Skeletal muscle cell (primary cell): ENCODE data around the gene MRGPRD.
"Not testable (repeated sequence)": the region's sequence is repeated elsewhere in the genome, so short reads cannot be mapped to it uniquely, and the experiment has no call there.

ENCODE experiments used
- DNase-seq: peaks from one replicate; pipeline ENCODE4 v3.0.0-alpha.2; 2010; ENCODE audit warnings: low read depth
- H3K4me3 ChIP-seq: 2 replicates; pipeline ENCODE4 v1.5.1; 2011; ENCODE audit warnings: low read depth, mild to moderate bottlenecking, control low read depth, low read length, moderate library complexity

Gene MRGPRD

DNA sequence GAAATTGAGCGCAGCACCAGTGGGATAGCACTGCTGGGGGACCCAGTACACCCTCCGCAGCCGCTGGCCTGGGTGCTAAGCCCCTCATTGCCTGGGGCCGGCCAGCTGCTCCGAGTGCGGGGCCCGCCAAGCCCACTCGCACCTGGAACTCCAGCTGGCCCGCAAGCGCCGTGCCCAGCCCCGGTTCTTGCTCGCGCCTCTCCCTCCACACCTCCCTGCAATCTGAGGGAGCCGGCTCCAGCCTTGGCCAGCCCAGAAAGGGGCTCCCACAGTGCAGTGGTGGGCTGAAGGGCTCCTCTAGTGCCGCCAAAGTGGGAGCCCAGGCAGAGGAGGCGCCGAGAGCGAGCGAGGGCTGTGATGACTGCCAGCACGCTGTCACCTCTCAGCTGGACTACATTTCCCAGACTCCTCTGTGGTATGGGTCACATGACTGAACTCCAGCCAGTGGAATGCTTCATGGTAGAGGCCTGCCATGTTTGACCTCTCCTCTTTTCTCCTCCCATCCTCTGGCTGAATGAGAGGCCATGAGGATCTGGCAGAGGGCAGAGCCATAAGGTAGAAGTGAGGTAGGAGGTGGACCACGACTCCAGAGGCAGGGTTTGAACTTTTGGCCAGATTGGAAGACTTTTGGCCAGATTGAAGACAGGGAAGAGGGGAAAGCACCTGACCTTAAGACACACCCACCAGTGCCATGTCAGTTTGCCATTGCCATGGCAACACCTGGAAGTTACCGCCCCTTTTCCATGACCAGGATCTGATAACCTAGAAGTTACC lies 6.2 kb downstream of the MRGPRD start:
- DNase-seq = no peak
- H3K4me3 ChIP-seq = no peak overlapping the region

DNA sequence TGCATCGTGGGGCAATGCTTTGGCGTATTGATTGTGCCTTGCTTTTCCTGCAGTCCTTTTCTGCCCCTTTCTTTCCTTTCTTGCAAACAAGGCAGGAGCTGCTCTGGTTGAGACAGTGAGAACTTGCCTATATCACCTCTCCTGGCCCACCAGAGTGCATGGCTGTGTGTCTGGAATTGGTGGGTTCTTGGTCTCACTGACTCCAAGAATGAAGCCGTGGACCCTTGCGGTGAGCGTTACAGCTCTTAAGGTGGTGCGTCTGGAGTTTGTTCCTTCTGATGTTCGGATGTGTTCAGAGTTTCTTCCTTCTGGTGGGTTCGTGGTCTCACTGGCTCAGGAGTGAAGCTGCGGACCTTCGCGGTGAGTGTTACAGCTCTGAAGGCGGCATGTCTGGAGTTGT lies 7.1 kb downstream of the MRGPRD start:
- not testable (repeated sequence) for DNase-seq, H3K4me3 ChIP-seq

DNA sequence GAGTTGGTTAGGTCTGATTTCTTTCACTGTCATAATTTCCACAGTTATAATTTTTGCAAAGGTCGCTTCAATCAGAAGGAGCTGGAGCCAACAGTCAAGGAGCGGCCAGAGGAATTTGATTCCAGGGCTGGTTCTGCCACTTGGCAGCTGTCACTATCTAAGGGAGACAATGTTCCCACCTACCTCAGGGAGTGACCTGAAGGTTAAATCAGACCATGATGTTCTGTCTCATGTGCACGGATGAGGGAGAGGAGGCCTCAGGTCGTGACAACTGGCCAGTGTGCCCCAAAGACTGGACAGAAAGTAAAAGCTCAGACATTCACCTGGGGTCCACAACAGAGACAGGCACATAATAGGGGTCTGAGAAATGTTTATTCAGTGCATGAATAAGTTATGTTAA lies 7.6 kb downstream of the MRGPRD start:
- no peak overlapping the region for H3K4me3 ChIP-seq
- DNase-seq = no peak

DNA sequence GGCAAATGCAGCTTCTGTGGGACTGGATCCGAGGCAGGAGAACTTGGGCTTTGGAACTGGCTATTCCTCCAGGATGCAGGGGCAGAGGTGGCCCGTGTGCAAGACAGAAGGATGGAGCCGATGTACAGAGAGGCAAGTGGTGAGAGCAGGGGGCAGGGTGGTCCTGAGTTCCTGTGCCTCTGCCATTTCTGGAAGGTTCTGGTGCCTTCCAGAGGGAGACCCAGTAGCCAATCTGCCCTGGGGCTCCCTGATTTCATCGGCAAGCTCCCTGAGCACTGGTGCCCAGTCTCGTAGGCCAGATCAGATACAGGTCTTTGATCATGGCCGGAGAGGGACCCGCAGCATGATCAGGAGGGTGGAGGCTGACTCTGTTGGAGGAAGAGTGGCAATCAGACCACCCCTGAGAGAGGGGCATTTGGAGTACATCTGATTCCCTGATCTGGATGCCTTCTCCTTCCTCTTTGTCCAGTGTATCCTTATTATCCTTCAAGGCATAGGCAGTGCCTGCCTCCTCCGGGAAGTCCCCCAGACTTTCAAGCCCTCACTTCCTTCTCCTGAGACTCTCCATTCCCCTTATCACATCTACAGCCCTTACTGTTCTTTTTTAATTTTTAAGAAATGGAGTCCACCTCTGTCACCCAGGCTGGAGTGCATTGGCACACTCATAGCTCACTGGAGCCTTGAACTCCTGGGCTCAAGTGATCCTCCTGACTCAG lies 9.7 kb downstream of the MRGPRD start:
- DNase-seq = no peak
- H3K4me3 ChIP-seq = no peak overlapping the region

DNA sequence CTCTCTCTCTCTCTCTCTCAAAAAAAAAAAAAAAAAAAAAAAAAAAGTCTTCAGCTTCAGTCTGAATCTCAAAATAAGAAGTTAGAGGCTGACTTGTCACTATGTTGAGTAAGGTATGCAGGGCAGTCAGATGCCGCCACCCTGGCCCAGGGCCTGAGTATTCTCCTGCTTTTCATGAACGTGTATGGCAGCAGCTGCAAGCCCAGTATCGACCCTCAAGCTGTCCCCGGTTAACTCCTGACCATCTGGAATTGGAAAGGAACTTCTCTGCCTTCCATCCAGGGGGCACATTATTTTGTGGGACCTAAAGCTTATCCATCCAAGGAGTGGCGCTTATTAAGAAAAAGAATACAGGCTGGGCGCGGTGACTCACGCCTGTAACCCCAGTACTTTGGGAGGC lies 11.4 kb downstream of the MRGPRD start:
- DNase-seq = no peak
- no peak overlapping the region for H3K4me3 ChIP-seq

DNA sequence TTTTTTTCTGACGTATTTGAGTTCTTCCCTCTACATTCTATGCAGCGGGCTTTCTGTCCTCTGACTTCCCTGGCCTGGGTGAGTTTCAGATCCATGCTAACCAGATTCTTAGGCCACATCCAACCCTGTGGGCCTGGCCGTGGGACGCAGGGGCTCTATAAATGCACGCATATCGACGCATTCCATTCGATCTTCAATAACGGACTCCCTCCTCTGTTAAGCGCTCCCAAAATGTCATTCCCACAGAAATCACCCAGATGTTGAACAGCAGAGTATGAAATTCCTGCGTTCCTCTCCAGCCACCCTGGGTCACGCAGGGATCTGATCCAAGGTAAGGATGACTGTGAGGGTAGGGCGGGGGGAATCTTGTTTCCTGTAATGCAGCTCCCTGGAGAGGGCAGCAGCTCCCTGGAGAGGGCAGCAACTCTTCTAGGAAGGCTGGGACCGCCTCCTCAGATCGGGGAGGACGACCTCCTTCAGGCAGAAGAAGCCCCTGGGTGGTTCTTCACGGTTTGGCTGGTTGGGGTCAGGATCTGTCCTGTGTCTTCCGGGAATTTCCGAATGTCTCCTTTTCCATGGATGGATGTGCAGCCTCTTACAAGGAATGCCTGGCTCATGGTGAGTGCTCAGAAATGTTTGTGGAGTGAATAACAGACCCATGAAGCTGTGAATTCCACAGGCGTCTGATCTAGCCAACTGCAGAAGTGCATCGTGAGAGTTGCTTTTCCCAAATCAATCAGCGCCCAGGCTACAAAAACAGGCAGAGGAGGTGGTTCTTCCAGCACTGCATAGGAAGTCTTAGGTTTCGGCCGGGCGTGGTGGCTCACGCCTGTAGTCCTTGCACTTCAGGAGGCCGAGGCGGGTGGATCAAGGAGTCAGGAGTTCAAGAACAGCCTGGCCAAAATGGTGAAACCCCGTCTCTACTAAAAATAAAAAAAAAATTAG lies 12.2 kb downstream of the MRGPRD start:
- H3K4me3 ChIP-seq = no peak overlapping the region
- no peak for DNase-seq

DNA sequence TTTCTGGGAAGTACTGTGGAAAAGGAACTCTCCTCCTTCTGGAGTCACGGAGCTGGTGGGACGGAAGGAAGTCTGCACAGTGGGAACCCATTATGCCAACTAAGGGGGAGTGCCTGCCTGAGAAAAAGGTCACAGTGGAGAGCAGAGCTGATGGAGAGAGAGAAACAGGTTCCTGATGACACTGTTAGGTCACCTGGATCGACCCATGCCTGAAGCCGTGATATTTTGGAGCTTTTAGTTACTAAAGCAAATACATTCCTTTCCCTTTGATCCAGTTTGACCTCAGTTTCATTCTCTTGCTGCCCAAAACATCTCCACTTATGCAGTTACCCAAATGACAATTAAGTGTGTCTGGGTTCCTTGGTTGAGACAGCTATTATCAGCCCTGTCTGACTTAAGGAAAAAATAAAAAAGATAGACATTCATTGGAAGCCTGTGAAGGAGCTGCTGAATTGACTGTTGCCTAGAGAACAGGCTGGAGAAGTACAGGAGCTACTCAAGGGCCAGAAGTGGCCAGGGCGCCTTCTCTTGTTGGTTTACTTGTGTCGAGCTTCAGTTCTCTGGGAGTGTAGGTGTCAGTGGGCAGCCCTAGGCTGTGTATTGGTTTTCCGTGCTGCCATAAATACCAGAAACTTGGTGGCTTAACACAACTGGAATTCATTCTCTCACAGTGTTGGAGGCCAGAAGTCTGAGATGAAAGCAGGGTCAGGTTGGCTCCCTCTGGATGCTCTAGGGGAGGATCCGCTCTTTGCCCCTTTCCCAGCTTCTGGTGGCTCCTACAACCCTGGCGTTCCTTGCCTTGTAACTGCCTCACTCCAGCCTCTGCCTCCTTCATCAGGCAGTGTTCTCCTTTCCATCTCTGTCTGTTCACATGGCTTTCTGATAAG lies 13.6 kb downstream of the MRGPRD start:
- DNase-seq = no peak

DNA sequence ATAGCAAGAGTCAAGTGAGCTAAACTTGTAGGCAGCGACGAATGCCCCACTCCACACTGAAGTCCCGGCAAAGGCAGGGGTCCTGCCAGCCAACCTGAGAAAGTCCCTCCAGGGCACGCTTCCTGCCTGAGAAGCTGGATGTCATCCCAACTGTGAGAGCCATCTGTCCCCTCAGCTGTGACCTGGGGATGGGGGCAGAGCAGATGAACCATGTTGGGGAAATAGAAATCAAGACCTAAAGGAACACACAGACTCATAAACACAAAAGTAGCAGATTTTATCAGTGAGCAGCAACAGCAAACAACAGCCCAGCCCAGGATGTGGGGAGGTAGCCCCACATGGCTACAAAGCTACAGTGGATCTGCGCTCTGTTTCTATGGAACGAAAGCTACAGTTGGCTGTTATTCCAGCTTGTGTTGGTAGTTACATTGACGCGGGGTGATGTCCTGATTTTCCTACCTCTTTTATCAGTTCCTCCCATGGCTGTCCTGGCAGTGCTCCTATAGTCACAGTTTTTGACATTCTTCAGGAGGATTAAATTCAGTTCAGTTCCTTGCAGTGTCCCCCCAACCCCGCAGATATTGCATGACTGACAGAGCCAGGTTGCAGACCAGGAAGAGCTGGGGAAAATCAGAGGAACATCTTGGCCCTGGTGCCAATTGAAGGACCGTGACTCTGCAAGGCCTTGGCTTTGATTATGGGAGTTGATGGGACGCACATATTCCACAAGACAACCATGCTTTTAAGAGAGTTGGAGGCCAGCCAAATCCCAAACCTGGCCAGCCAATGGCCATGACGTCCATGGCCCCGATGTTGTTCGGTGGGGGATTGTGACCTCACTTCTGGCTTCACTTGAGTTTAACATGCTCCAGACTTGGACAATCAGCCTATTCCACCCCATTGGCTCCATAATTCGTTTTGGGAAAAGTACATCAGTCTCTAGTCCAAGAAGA lies 14.6 kb downstream of the MRGPRD start:
- DNase-seq = no peak

More for the DNA sequence above, 13.6 kb downstream of the MRGPRD start:
- H3K4me3 ChIP-seq = no peak overlapping the region

DNA sequence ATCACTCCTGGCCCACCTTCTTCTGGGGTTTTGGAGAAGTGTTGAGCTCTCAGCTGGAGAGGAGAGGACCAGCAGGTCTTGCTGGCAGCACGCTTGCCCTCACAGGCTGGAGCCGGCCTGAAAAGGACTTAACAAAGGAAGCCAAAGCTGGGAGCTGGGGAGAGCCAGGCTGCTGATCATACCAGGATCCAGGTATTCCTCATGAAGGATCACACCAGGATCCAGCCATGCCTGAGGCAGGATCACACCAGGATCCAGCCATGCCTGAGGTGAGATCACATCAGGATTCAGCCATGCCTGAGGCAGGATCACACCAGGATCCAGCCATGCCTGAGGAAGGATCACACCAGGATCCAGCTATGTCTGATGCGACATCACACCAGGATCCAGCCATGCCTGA lies 17.0 kb downstream of the MRGPRD start:
- no peak for DNase-seq
- no peak overlapping the region for H3K4me3 ChIP-seq

More for the DNA sequence above, 14.6 kb downstream of the MRGPRD start:
- no peak overlapping the region for H3K4me3 ChIP-seq

DNA sequence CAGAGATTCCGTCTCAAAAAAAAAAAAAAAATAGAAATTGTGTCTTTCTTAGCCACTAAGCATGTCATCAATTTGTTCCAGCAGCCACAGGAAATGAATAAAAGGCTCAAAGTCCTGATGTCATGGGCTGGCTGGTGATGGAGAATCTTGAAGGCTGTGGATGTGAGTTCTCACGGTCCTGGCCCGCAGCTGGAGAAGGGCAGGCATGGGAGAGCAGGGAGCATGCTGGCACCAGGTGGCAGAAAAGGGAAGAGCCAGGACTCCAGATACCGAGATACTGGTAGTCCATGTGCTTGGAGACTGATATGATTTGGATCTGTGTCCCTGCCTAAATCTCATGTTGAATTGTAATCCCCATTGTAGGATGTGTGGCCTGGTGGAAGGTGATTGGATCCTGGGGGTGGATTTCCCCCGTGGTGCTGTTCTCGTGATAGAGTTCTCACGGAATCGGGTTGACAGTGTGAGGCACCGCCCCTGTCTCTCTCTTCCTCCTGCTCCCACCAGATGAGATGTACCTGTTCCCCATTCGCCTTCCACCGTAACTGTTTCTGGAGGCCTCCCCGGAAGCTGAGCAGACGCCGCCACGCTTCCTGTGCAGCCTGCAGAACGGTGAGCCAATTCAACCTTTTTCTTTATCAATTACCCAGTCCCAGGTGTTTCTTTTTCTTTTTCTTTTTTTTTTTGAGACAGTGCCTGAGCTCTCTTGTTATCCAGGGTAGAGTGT lies 18.1 kb downstream of the MRGPRD start:
- H3K4me3 ChIP-seq = no peak overlapping the region
- DNase-seq = no peak

DNA sequence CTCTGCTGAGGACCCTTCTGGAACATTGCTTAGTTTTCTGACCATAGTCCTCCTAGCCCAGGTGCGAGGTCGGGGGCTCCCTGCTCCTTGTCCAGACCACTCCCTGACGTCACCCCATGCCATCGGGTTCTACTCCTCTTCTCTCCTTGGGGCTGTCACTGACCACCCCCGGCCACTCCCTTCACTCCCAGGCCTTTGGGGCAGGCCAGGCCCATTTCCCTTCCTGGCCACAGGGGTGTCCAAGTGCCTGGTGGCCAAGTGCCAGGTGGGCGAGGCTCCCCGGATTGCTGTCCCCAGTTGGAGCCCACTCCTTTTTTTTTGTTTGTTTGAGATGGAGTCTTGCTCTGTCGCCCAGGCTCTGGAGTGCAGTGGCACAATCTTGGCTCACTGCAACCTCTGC lies 19.5 kb downstream of the MRGPRD start:
- no peak overlapping the region for H3K4me3 ChIP-seq

DNA sequence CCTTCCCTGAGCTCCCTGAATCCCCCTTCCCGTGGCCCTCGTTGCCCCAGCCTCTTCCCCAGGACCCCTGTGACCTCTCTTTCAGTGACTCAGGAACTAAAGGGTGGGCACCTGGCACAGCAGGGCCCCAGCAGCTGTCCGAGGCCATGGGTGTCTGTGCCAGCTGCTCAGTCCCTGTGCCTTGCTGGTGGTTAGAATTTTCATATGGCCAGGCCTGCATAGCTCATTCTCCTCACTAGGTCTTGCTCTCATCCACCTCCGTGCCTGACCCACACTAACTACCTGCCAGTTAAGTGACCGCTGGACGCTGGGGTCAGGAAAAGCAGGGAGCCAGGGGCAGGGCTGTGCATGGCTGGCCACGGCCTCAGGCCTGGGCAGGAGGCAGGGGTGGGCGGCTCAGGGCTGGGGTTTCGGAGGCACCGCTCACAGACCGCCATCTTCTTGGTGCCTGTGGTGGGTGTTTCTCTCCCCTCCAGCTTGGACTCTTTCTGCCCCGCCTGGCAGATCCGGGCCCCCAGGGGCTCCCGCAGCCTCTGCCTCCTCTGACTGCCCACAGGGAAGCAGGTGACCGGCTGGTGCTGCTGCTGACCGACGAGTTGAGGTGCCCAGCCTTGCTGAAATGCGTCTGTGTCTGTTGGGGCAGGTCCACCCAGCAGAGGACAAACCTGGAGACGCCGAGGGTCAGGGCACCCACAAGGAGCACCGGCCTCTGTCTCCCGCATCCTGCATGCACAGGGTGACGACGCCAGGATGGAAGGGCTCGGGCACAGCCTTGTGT lies 20.3 kb downstream of the MRGPRD start:
- no peak overlapping the region for H3K4me3 ChIP-seq
- no peak for DNase-seq

More for the DNA sequence above, 19.5 kb downstream of the MRGPRD start:
- no peak for DNase-seq

DNA sequence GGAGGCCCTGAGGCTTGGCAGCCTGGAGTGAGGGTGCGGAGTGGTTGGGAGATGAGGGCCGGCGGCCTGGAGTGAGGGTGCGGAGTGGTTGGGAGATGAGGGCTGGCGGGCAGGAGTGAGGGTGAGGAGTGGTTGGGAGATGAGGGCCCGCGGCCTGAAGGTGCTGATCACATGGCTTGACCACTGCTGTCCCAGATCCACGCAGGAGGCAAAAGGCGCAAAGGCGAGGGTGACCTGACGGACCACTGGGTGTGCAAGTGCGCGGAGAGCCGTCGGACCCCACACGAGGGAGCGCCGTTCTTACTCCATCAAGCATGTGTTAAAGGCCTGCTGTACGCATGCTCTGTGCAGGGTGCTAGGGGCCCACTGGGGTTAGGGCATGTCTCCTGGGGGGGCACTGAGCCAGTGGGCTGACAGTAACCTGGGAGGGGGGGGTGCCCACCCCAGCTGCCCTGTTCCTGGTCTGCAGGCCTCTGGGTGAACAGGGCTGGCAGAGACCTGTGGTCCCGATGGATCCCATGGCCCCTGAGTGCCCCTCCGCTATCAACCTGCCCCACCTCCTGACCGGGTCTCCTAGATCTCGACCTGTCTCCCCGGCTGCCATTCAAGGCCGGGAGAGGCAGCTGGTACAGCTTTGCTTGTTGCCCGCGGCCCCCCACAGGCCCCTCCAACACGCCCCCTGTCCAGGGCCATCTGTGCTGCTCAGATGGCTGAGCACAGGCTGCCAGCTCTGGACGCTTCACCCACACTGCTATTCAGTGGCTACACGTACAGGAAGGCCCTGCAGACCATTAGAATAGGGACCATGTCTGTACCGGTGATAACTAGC lies 21.1 kb downstream of the MRGPRD start:
- no peak for DNase-seq
- H3K4me3 ChIP-seq = no peak overlapping the region

DNA sequence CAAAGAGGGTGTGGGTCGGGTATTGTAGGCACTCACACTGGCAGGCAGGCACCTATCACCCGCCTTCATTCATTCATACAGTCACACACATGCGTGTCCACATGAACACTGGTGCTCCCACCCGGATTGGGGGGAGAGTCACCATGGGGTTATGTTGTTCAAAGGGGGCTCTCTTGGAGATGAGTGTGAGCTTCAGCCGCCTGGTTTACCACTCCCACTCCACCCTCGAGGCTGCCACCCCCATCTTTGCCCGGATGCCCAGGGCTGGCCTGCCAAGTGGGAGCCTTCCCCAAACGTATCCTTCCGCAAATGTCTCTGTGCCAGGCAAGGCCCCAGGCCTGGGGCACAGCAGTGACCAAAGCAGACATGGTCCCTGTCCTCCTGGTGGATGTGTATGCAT lies 22.6 kb downstream of the MRGPRD start:
- no peak for DNase-seq
- no peak overlapping the region for H3K4me3 ChIP-seq

DNA sequence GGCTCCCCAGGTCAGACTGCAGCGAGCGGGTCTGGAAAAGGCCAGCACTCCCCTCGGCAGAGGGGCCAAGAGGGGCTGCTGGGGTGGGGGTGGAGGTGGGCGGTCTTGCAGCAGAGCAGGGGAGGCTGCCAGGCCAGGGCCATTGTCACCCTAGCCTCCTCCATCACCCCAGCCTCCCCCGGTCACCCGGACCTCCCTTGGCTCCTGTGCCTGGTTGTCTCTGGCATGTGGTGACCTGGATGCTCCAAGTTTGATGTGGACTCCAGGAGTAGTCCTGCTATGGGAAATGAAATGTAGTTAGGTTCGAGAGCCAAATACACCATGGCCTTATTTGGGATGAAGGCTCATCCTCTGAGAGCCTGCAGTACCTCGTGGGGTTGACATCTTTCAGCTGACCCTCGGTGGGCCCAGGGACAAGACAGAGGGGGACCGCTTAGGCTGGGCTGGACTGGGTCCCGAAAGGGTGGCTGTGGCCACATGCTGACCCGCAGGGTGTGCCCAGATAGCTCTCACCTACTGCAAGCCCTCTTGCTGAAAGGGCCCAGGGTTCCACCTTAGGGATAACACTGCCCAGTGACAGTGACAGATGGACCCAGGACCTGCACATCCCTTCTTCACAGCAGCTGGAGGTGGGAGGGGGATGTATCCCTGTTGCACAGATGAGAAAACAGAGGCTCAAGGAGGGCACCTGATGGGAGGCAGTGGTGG lies 24.1 kb downstream of the MRGPRD start:
- no peak for DNase-seq
- no peak overlapping the region for H3K4me3 ChIP-seq
